Measurements from ENCODE around the gene IFNA6. TPM values are rescaled to one million over a fixed set of nuclear protein-coding genes. Genes with fewer than 3 reads are reported as not detected.

Gene IFNA6
- polyA plus RNA-seq, 1 donor from 2014 or later, result not detected

DNA sequence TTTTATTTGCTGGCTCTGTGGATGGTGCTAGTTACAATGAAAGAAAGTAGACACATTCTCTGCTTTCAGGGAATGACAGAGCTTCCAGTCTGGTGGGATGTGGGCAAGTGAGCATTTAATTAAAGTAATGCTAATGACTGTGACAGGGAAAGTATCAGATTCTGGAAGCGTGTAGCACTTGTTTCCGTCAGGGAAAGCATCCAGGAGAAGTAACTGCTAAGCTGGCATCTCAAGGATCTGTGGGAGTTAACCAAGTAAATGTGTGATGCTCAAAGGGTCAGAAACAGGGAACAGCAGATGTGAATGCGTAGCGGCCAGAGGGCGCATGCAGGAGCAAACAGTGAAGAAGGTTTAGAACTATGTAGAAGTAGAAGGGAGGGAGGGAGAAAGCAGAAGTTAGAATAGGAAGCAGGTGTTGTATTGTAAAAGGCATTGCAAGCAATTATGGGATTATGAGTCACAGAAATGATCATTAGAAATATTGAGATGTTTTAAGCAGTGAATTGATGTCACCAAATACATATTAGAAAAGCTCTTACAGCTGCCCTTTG lies 27.7 kb downstream of the IFNA6 start:
- no peak overlapping the region for H2AFZ ChIP-seq (ENCODE audit: low read depth, low read length)
- no peak overlapping the region for H3K4me3 ChIP-seq (ENCODE audit: low read length)
- no peak overlapping the region for H3K27ac ChIP-seq (ENCODE audit: low read length)
- H3K36me3 ChIP-seq (ENCODE audit: insufficient read depth, low read length), result no peaks in the 10 kb centered on the region
- no peak overlapping the region for H3K4me2 ChIP-seq (ENCODE audit: low read length)
- H3K27me3 ChIP-seq (ENCODE audit: insufficient read depth, low read depth, low read length), result no peaks in the 10 kb centered on the region
- H3K9me3 ChIP-seq (ENCODE audit: low read length), result no peaks in the 10 kb centered on the region
- H4K20me1 ChIP-seq (ENCODE audit: insufficient read depth), result no peaks in the 10 kb centered on the region
- H3F3A ChIP-seq (ENCODE audit: insufficient read depth, low read length, poor library complexity, severe bottlenecking), result no peaks in the 10 kb centered on the region
- H3K79me2 ChIP-seq (replicated peaks; ENCODE audit: insufficient read depth, low read length), result no peaks in the 10 kb centered on the region
- H3K9ac ChIP-seq (ENCODE audit: low read length), result no peak overlapping the region
- no peaks in the 10 kb centered on the region for H3K9me2 ChIP-seq (ENCODE audit: insufficient read depth, low read length)
- TF ChIP-seq RAD21 (conservative IDR thresholded peaks at IDR 0.05), result no peak
- TF ChIP-seq SMC3 (conservative IDR thresholded peaks at IDR 0.05; ENCODE audit: poor library complexity), result no peak
- no peak for TF ChIP-seq EP300 (conservative IDR thresholded peaks at IDR 0.05; ENCODE audit: poor library complexity, severe bottlenecking)
- TF ChIP-seq TAF1 (IDR thresholded peaks at IDR 0.05; ENCODE audit: low read depth), result no peak
- TF ChIP-seq, protein P1, sequence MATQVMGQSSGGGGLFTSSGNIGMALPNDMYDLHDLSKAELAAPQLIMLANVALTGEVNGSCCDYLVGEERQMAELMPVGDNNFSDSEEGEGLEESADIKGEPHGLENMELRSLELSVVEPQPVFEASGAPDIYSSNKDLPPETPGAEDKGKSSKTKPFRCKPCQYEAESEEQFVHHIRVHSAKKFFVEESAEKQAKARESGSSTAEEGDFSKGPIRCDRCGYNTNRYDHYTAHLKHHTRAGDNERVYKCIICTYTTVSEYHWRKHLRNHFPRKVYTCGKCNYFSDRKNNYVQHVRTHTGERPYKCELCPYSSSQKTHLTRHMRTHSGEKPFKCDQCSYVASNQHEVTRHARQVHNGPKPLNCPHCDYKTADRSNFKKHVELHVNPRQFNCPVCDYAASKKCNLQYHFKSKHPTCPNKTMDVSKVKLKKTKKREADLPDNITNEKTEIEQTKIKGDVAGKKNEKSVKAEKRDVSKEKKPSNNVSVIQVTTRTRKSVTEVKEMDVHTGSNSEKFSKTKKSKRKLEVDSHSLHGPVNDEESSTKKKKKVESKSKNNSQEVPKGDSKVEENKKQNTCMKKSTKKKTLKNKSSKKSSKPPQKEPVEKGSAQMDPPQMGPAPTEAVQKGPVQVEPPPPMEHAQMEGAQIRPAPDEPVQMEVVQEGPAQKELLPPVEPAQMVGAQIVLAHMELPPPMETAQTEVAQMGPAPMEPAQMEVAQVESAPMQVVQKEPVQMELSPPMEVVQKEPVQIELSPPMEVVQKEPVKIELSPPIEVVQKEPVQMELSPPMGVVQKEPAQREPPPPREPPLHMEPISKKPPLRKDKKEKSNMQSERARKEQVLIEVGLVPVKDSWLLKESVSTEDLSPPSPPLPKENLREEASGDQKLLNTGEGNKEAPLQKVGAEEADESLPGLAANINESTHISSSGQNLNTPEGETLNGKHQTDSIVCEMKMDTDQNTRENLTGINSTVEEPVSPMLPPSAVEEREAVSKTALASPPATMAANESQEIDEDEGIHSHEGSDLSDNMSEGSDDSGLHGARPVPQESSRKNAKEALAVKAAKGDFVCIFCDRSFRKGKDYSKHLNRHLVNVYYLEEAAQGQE (IDR thresholded peaks at IDR 0.05; ENCODE audit: borderline replicate concordance), result no peak
- TF ChIP-seq MXI1 (conservative IDR thresholded peaks at IDR 0.05; ENCODE audit: poor library complexity, severe bottlenecking), result no peak
- TF ChIP-seq, protein P2, sequence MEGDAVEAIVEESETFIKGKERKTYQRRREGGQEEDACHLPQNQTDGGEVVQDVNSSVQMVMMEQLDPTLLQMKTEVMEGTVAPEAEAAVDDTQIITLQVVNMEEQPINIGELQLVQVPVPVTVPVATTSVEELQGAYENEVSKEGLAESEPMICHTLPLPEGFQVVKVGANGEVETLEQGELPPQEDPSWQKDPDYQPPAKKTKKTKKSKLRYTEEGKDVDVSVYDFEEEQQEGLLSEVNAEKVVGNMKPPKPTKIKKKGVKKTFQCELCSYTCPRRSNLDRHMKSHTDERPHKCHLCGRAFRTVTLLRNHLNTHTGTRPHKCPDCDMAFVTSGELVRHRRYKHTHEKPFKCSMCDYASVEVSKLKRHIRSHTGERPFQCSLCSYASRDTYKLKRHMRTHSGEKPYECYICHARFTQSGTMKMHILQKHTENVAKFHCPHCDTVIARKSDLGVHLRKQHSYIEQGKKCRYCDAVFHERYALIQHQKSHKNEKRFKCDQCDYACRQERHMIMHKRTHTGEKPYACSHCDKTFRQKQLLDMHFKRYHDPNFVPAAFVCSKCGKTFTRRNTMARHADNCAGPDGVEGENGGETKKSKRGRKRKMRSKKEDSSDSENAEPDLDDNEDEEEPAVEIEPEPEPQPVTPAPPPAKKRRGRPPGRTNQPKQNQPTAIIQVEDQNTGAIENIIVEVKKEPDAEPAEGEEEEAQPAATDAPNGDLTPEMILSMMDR (IDR thresholded peaks at IDR 0.05; ENCODE audit: poor library complexity, severe bottlenecking), result no peak
- no peak for TF ChIP-seq POLR2AphosphoS5 (IDR thresholded peaks at IDR 0.05)
- no peak for TF ChIP-seq EZH2 (IDR thresholded peaks at IDR 0.05; ENCODE audit: borderline replicate concordance, insufficient read depth, low read length, poor library complexity, severe bottlenecking)

DNA sequence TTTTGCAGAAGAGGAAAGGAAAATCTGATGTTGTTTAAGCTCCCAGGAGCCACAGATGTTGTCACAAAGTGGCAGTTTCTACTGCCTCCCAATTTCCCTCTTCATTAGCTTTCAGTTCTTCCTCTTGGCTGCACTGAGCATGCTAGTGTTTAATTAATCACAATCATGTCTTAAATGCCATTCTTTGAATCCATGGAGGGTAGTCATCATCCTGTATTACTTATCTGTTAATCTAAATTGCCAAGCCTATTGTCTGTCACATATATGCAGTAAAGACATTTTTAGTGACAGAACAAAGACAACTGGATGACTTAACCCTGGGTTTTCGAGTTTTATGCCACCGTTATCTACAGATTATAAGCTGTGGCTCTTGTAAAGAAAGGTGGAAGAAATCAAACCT lies 30.2 kb downstream of the IFNA6 start:
- Histone ChIP-seq H3K27ac (ENCODE audit: low read length) (peak overlapping the region; percentile 25), H3K36me3 (ENCODE audit: insufficient read depth, low read length) (no peaks in the 10 kb centered on the region), H3K9me3 (ENCODE audit: low read length) (no peaks in the 10 kb centered on the region), H3K79me2 (replicated peaks; ENCODE audit: insufficient read depth, low read length) (no peaks in the 10 kb centered on the region), H3K4me2 (ENCODE audit: low read length) (no peak overlapping the region), H3K9me2 (ENCODE audit: insufficient read depth, low read length) (no peaks in the 10 kb centered on the region), H4K20me1 (ENCODE audit: insufficient read depth) (no peaks in the 10 kb centered on the region), H3K9ac (ENCODE audit: low read length) (no peak overlapping the region), H3F3A (ENCODE audit: insufficient read depth, low read length, poor library complexity, severe bottlenecking) (no peaks in the 10 kb centered on the region), H3K4me3 (ENCODE audit: low read length) (no peak overlapping the region), H2AFZ (ENCODE audit: low read depth, low read length) (no peak overlapping the region), H3K27me3 (ENCODE audit: insufficient read depth, low read depth, low read length) (no peaks in the 10 kb centered on the region)
- no peak for TF ChIP-seq MXI1 (conservative IDR thresholded peaks at IDR 0.05; ENCODE audit: poor library complexity, severe bottlenecking)
- TF ChIP-seq EP300 (conservative IDR thresholded peaks at IDR 0.05; ENCODE audit: poor library complexity, severe bottlenecking), result no peak
- no peak for TF ChIP-seq EZH2 (IDR thresholded peaks at IDR 0.05; ENCODE audit: borderline replicate concordance, insufficient read depth, low read length, poor library complexity, severe bottlenecking)
- TF ChIP-seq SMC3 (conservative IDR thresholded peaks at IDR 0.05; ENCODE audit: poor library complexity), result no peak
- no peak for TF ChIP-seq TAF1 (IDR thresholded peaks at IDR 0.05; ENCODE audit: low read depth)
- TF ChIP-seq RAD21 (conservative IDR thresholded peaks at IDR 0.05), result no peak
- TF ChIP-seq POLR2AphosphoS5 (IDR thresholded peaks at IDR 0.05), result no peak
- TF ChIP-seq, protein P1 (IDR thresholded peaks at IDR 0.05; ENCODE audit: borderline replicate concordance), result no peak
- TF ChIP-seq, protein P2 (IDR thresholded peaks at IDR 0.05; ENCODE audit: poor library complexity, severe bottlenecking), result no peak

All from neural cell (in vitro differentiated cells).